Esophagus muscularis mucosa (tissue), 4 donors: Measurements from ENCODE around the gene TUB.

Experiments used
- CTCF ChIP-seq, 3 experiments: fragments of 200-600 bp in 2 of 3; fragments of 450-650 bp in 1 of 3; sonication (generic) in 2 of 3; IDR thresholded peaks; one replicate each; pipeline ENCODE4 v1.5.1; 2017 to 2019; ENCODE audit warnings: antibody characterized with exemption in 3 of 3, mild to moderate bottlenecking in 2 of 3, moderate library complexity in 1 of 3
- EP300 ChIP-seq: sonication (generic); formaldehyde crosslinking; IDR thresholded peaks from one replicate; pipeline ENCODE4 v1.6.1; 2017; ENCODE audit warnings: antibody characterized with exemption
- POLR2A ChIP-seq: fragments of 450-650 bp; IDR thresholded peaks from one replicate; pipeline ENCODE4 v1.6.1; 2017; ENCODE audit warnings: antibody characterized with exemption, moderate library complexity, mild to moderate bottlenecking, low read depth

- TF ChIP-seq POLR2A (no peak), CTCF (IDR thresholded peaks at IDR 0.05) (peak in 1 of 3 experiments; percentile 12), EP300 (no peak)
Measured at GRCh38 chr11:8087185-8087584, 6.2 kb downstream of the TUB start.
